ENCODE measurements around the gene C17orf107.

- TF ChIP-seq, protein P1, sequence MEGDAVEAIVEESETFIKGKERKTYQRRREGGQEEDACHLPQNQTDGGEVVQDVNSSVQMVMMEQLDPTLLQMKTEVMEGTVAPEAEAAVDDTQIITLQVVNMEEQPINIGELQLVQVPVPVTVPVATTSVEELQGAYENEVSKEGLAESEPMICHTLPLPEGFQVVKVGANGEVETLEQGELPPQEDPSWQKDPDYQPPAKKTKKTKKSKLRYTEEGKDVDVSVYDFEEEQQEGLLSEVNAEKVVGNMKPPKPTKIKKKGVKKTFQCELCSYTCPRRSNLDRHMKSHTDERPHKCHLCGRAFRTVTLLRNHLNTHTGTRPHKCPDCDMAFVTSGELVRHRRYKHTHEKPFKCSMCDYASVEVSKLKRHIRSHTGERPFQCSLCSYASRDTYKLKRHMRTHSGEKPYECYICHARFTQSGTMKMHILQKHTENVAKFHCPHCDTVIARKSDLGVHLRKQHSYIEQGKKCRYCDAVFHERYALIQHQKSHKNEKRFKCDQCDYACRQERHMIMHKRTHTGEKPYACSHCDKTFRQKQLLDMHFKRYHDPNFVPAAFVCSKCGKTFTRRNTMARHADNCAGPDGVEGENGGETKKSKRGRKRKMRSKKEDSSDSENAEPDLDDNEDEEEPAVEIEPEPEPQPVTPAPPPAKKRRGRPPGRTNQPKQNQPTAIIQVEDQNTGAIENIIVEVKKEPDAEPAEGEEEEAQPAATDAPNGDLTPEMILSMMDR (IDR thresholded peaks at IDR 0.05 in 4 of 5, conservative IDR thresholded peaks at IDR 0.05 in 1 of 5): no peak
- no peak for TF ChIP-seq POLR2A (IDR thresholded peaks at IDR 0.05)
Measured at GRCh38 chr17:4898351-4898750, 985 bp upstream of the C17orf107 start.
